ENCODE measurements around the gene TBC1D19. TPM values are rescaled to one million over a fixed set of nuclear protein-coding genes. Genes with fewer than 3 reads are reported as not detected.

TBC1D19 gene
- total and polyA plus RNA-seq, 9 of the 15 experiments (the other 6 are each of a cell fraction or from before 2014, with no cell fraction given) = 0.73 to 5.6 (median 3.7) TPM

GRCh38 chr4:26634237-26634636 is 50.4 kb downstream of the TBC1D19 start:
- Histone ChIP-seq H3K4me2 (ENCODE audit: insufficient read depth, low read length) (no peak overlapping the region), H3K9ac (ENCODE audit: insufficient read depth in 1 of 2, low read depth in 2 of 2, low read length in 2 of 2) (no peak overlapping the region), H3K4me3 (no peak overlapping the region), H3K79me2 (ENCODE audit: control insufficient read depth, insufficient read depth, low read length) (no peaks in the 10 kb centered on the region), H3K27ac (ENCODE audit: extremely low read depth, low read depth, low read length) (no peak overlapping the region), H2AFZ (ENCODE audit: low read depth, low read length) (no peak overlapping the region), H3K9me3 (replicated peaks; ENCODE audit: control insufficient read depth, insufficient read depth, low read depth, low read length) (no peaks in the 10 kb centered on the region), H4K20me1 (replicated peaks; ENCODE audit: control insufficient read depth, insufficient read depth, low read length) (no peaks in the 10 kb centered on the region), H3K9me1 (ENCODE audit: control insufficient read depth, insufficient read depth, low read length) (no peaks in the 10 kb centered on the region), H3K4me1 (replicated peaks in 1 of 2; ENCODE audit: control insufficient read depth in 2 of 2, insufficient read depth in 2 of 2, low read length in 2 of 2) (0 out of 5 replicates have a peak, but pooled peaks cover 0 to 3% of the 10 kb centered on the region in 2 experiments), H3K27me3 (ENCODE audit: control insufficient read depth in 2 of 2, insufficient read depth in 2 of 2, low read length in 2 of 2) (no peaks in the 10 kb centered on the region), H3K36me3 (ENCODE audit: control insufficient read depth, insufficient read depth, low read length) (no peaks in the 10 kb centered on the region)
- TF ChIP-seq MCM5 (IDR thresholded peaks at IDR 0.05; ENCODE audit: low read depth) (no peak), C11orf30 (IDR thresholded peaks at IDR 0.05; ENCODE audit: low read depth) (no peak), RBM15 (IDR thresholded peaks at IDR 0.05; ENCODE audit: insufficient read depth, low read length) (no peak), STAT5B (CRISPR knock-in tag; IDR thresholded peaks at IDR 0.05) (no peak), SPI1 (IDR thresholded peaks at IDR 0.05; ENCODE audit: borderline replicate concordance, low read depth, low read length) (no peak), BRD9 (IDR thresholded peaks at IDR 0.05; ENCODE audit: low read depth, partially characterized antibody) (no peak), POU5F1 (IDR thresholded peaks at IDR 0.05; ENCODE audit: borderline replicate concordance, low read depth, low read length, partially characterized antibody) (no peak), USF2 (CRISPR knock-in tag; IDR thresholded peaks at IDR 0.05) (no peak), CUX1 (CRISPR knock-in tag; IDR thresholded peaks at IDR 0.05) (no peak), ARID2 (IDR thresholded peaks at IDR 0.05) (no peak), ZNF717 (CRISPR knock-in tag; IDR thresholded peaks at IDR 0.05) (no peak), HOXB6 (CRISPR knock-in tag; IDR thresholded peaks at IDR 0.05; ENCODE audit: borderline replicate concordance) (no peak), SMARCC2 (IDR thresholded peaks at IDR 0.05; ENCODE audit: low read depth) (no peak), ZNF707 (CRISPR knock-in tag; conservative IDR thresholded peaks at IDR 0.05) (no peak), NR2C1 (IDR thresholded peaks at IDR 0.05) (no peak), NR2C1 (tag; IDR thresholded peaks at IDR 0.05) (no peak)
- intact Hi-C loops (cut with micrococcal nuclease) = no loop called here
- BruUV-seq (replicated peaks) = no TSS peak
- FAIRE-seq (no peak), DNase-seq (ENCODE audit: extremely low read depth in 1 of 4, low spot score in 3 of 4) (no peak), ATAC-seq (no peak)
- ChIA-PET POLR2A (no interaction called here), CTCF (ENCODE audit: low intra/inter-chr PET ratio) (no interaction called here)
- WGBS (ENCODE audit: insufficient coverage, low coverage, missing lambda C conversion rate) = 33% methylated on average over 2 of the region's 2 CpGs
- in situ Hi-C loops (cut with MboI) = no loop called here
